ENCODE results near the gene ITPRIPL2.

- TF ChIP-seq CTCF (IDR thresholded peaks at IDR 0.05) (no peak), POLR2A (IDR thresholded peaks at IDR 0.05) (no peak)
These were observed 46.8 kb upstream of the ITPRIPL2 start for GRCh38 chr16:19066988-19067348.
